ENCODE results near the gene IRAK2. TPM values are rescaled to one million over a fixed set of nuclear protein-coding genes. Genes with fewer than 3 reads are reported as not detected.

IRAK2 gene
- total RNA-seq, 1 donor = 4.0 TPM

DNA sequence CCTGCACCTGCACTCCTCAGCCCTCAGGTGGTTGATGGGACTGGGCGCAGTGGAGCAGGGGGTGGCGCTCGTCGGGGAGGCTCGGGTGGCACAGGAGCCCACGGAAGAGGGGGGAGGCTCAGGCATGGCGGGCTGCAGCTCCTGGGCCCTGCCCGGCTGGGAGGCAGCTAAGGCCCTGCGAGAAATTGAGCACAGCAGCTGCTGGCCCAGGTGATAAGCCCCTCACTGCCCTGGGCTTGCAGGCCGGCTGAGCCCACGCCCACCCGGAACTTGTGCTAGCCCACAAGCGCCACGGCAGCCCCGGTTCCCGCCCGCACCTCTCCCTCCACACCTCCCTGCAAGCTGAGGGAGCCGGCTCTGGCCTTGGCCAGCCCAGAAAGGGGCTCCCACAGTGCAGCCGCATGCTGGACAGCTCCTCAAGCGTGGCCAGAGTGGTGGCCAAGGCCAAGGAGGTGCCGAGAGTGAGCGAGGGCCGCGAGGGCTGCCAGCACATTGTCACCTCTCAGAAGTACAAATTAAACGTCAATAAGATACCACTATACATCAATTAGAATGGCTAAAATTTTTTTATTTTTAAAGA is 28.2 kb upstream of the IRAK2 start:
- DNase-seq (ENCODE audit: insufficient read length, low spot score, missing footprints) = no peak
- Histone ChIP-seq H2AFZ (ENCODE audit: low read length) (no peak overlapping the region), H3K36me3 (ENCODE audit: insufficient read depth, low read length) (peaks cover 4% of the 10 kb centered on the region), H3K4me1 (ENCODE audit: insufficient read depth, low read length) (no peaks in the 10 kb centered on the region), H3K4me3 (ENCODE audit: insufficient read depth, low read length) (no peak overlapping the region), H3K79me2 (ENCODE audit: insufficient read depth, low read length) (no peaks in the 10 kb centered on the region), H4K20me1 (ENCODE audit: insufficient read depth, low read length) (no peaks in the 10 kb centered on the region), H3K4me2 (ENCODE audit: insufficient read depth, low read length) (no peak overlapping the region), H3K27me3 (ENCODE audit: insufficient read depth, low read length) (no peaks in the 10 kb centered on the region), H3K27ac (ENCODE audit: low read depth, low read length) (no peak overlapping the region), H3K9me3 (ENCODE audit: low read depth, low read length) (no peaks in the 10 kb centered on the region)
- no peak for TF ChIP-seq CTCF (IDR thresholded peaks at IDR 0.05; ENCODE audit: extremely low read depth, low read depth, low read length)

DNA sequence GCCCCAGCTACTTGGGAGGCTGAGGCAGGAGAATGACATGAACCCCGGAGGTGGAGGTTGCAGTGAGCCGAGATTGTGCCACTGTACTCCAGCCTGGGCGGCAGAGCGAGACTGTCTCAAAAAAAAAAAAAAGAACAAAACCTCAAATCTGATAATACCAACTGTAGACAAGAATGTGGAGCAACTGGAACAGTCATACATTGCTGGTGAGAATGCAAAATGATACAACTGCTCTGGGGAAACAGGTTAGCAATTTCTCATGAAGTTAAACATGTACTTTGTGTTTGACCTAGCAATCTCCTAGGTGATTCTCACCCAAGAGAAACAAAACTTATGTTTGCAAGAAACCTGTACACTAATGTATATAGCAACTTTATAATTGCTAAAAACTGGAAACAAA is 27.5 kb upstream of the IRAK2 start:
- Histone ChIP-seq H3K4me2 (ENCODE audit: insufficient read depth, low read length) (no peak overlapping the region), H3K9me3 (ENCODE audit: low read depth, low read length) (no peaks in the 10 kb centered on the region), H3K4me1 (ENCODE audit: insufficient read depth, low read length) (no peaks in the 10 kb centered on the region), H3K79me2 (ENCODE audit: insufficient read depth, low read length) (peaks cover 2% of the 10 kb centered on the region), H2AFZ (ENCODE audit: low read length) (no peak overlapping the region), H3K4me3 (ENCODE audit: insufficient read depth, low read length) (no peak overlapping the region), H3K36me3 (ENCODE audit: insufficient read depth, low read length) (no peaks in the 10 kb centered on the region), H3K27ac (ENCODE audit: low read depth, low read length) (no peak overlapping the region), H4K20me1 (ENCODE audit: insufficient read depth, low read length) (no peaks in the 10 kb centered on the region), H3K27me3 (ENCODE audit: insufficient read depth, low read length) (no peaks in the 10 kb centered on the region)
- no peak for TF ChIP-seq CTCF (IDR thresholded peaks at IDR 0.05; ENCODE audit: extremely low read depth, low read depth, low read length)
- DNase-seq (ENCODE audit: insufficient read length, low spot score, missing footprints) = no peak

- Histone ChIP-seq H3K27me3 (ENCODE audit: insufficient read depth, low read length) (no peaks in the 10 kb centered on the region), H3K4me3 (ENCODE audit: insufficient read depth, low read length) (peak overlapping the region; percentile 81), H3K27ac (ENCODE audit: low read depth, low read length) (peak overlapping the region; percentile 86), H3K4me1 (ENCODE audit: insufficient read depth, low read length) (peaks cover 12% of the 10 kb centered on the region), H3K4me2 (ENCODE audit: insufficient read depth, low read length) (peak overlapping the region; percentile 71), H3K79me2 (ENCODE audit: insufficient read depth, low read length) (peaks cover 39% of the 10 kb centered on the region), H2AFZ (ENCODE audit: low read length) (peak overlapping the region; percentile 90), H3K9me3 (ENCODE audit: low read depth, low read length) (no peaks in the 10 kb centered on the region), H4K20me1 (ENCODE audit: insufficient read depth, low read length) (peaks cover 18% of the 10 kb centered on the region), H3K36me3 (ENCODE audit: insufficient read depth, low read length) (peaks cover 9% of the 10 kb centered on the region)
- no peak for TF ChIP-seq CTCF (IDR thresholded peaks at IDR 0.05; ENCODE audit: extremely low read depth, low read depth, low read length)
- no peak for DNase-seq (ENCODE audit: insufficient read length, low spot score, missing footprints)
Observed at GRCh38 chr3:10140996-10141546, 23.6 kb upstream of the IRAK2 start.

- H3K27ac ChIP-seq (ENCODE audit: low read depth, low read length) = peak overlapping the region; percentile 10
Observed at GRCh38 chr3:10142707-10143560, 21.8 kb upstream of the IRAK2 start.

More at GRCh38 chr3:10142707-10143560, 21.8 kb upstream of the IRAK2 start:
- H3K79me2 ChIP-seq (ENCODE audit: insufficient read depth, low read length) = peaks cover 52% of the 10 kb centered on the region
- peak; percentile 87 for DNase-seq (ENCODE audit: insufficient read length, low spot score, missing footprints)
- no peaks in the 10 kb centered on the region for H3K27me3 ChIP-seq (ENCODE audit: insufficient read depth, low read length)
- H4K20me1 ChIP-seq (ENCODE audit: insufficient read depth, low read length) = peaks cover 25% of the 10 kb centered on the region
- peaks cover 12% of the 10 kb centered on the region for H3K4me1 ChIP-seq (ENCODE audit: insufficient read depth, low read length)
- peaks cover 24% of the 10 kb centered on the region for H3K36me3 ChIP-seq (ENCODE audit: insufficient read depth, low read length)
- H2AFZ ChIP-seq (ENCODE audit: low read length) = no peak overlapping the region
- TF ChIP-seq CTCF (IDR thresholded peaks at IDR 0.05; ENCODE audit: extremely low read depth, low read depth, low read length) = no peak
- H3K9me3 ChIP-seq (ENCODE audit: low read depth, low read length) = no peaks in the 10 kb centered on the region
- H3K4me3 ChIP-seq (ENCODE audit: insufficient read depth, low read length) = peak overlapping the region; percentile 81
- H3K4me2 ChIP-seq (ENCODE audit: insufficient read depth, low read length) = peak overlapping the region; percentile 71

Data from osteoblast (primary cell).